GM23338 (cell line): ENCODE data around the gene ST3GAL4. TPM values are rescaled to one million over a fixed set of nuclear protein-coding genes. Genes with fewer than 3 reads are reported as not detected.

Experiments used
- ATAC-seq: fragments of 200-7000 bp; cut with Tn5 transposase; 3 replicates; pipeline ENCODE4 v1.9.1; 2020
- DNase-seq: peaks from one replicate; pipeline ENCODE4 v3.0.0-alpha.2; 2015; ENCODE audit warnings: low spot score
- H2AFZ ChIP-seq: fragments of 200-600 bp; sonication (generic); 2 replicates; pipeline ENCODE4 v1.8.0; 2016; ENCODE audit warnings: antibody characterized with exemption, mild to moderate bottlenecking, moderate library complexity
- H3F3A ChIP-seq: fragments of 200-600 bp; sonication (generic); replicated peaks from 2 replicates; pipeline ENCODE4 v1.8.0; 2017; ENCODE audit warnings: antibody characterized with exemption, mixed run types, low read depth
- H3K27ac ChIP-seq: fragments of 200-600 bp; sonication (generic); 2 replicates; pipeline ENCODE4 v1.6.1; 2016; ENCODE audit warnings: low read depth
- H3K27me3 ChIP-seq: fragments of 200-600 bp; sonication (generic); 2 replicates; pipeline ENCODE4 v1.8.0; 2016; ENCODE audit warnings: mild to moderate bottlenecking, mixed run types, moderate library complexity; ENCODE audit not compliant: insufficient read depth
- H3K36me3 ChIP-seq: fragments of 200-600 bp; sonication (generic); 2 replicates; pipeline ENCODE4 v1.8.0; 2016; ENCODE audit warnings: mild to moderate bottlenecking; ENCODE audit not compliant: insufficient read depth
- H3K4me1 ChIP-seq: fragments of 200-600 bp; sonication (generic); 2 replicates; pipeline ENCODE4 v1.8.0; 2016; ENCODE audit warnings: mild to moderate bottlenecking, moderate library complexity; ENCODE audit not compliant: insufficient read depth
- H3K4me2 ChIP-seq: fragments of 200-600 bp; sonication (generic); 2 replicates; pipeline ENCODE4 v1.7.1; 2017; ENCODE audit warnings: mixed run types
- H3K4me3 ChIP-seq: fragments of 200-600 bp; sonication (generic); 2 replicates; pipeline ENCODE4 v1.6.1; 2016; ENCODE audit warnings: mixed run types
- H3K79me2 ChIP-seq: fragments of 200-600 bp; sonication (generic); replicated peaks from 2 replicates; pipeline ENCODE4 v1.8.0; 2017; ENCODE audit warnings: mild to moderate bottlenecking; ENCODE audit not compliant: insufficient read depth
- H3K9me2 ChIP-seq: fragments of 200-600 bp; sonication (generic); 2 replicates; pipeline ENCODE4 v1.8.0; 2017; ENCODE audit not compliant: insufficient read depth
- H4K20me1 ChIP-seq: fragments of 200-600 bp; sonication (generic); replicated peaks from 2 replicates; pipeline ENCODE4 v1.8.0; 2017; ENCODE audit warnings: mild to moderate bottlenecking; ENCODE audit not compliant: insufficient read depth
- H3K27ac Mint-ChIP-seq: 2 replicates; pipeline ENCODE4 v1.8.0; 2020; ENCODE audit warnings: inconsistent platforms, mild to moderate bottlenecking, moderate library complexity, mixed read lengths
- H3K27me3 Mint-ChIP-seq: 3 replicates; pipeline ENCODE4 v1.8.0; 2022; ENCODE audit warnings: low read depth, mild to moderate bottlenecking, moderate library complexity, mixed read lengths, inconsistent platforms; ENCODE audit not compliant: insufficient read depth, poor library complexity
- H3K36me3 Mint-ChIP-seq: 3 replicates; pipeline ENCODE4 v1.8.0; 2021; ENCODE audit warnings: low read depth, mild to moderate bottlenecking, inconsistent platforms, moderate library complexity, mixed read lengths
- H3K4me1 Mint-ChIP-seq: 3 replicates; pipeline ENCODE4 v1.8.0; 2020; ENCODE audit warnings: mild to moderate bottlenecking, inconsistent platforms, mixed read lengths
- H3K4me3 Mint-ChIP-seq: 3 replicates; pipeline ENCODE4 v1.8.0; 2021; ENCODE audit warnings: moderate library complexity, mild to moderate bottlenecking, inconsistent platforms, mixed read lengths
- H3K9me3 Mint-ChIP-seq: 3 replicates; pipeline ENCODE4 v1.8.0; 2020; ENCODE audit warnings: moderate library complexity, mild to moderate bottlenecking, inconsistent platforms, mixed read lengths
- CREB1 ChIP-seq: fragments of 250-450 bp; sonication (Bioruptor Pico); IDR thresholded peaks from 2 replicates; pipeline ENCODE4 v1.5.0; 2020; ENCODE audit warnings: low read depth, mild to moderate bottlenecking, moderate library complexity
- CTCF ChIP-seq, 2 experiments: fragments of 200-600 bp in 1 of 2; sonication (generic) in 1 of 2; conservative IDR thresholded peaks; 2 replicates each; pipeline versions ENCODE4 v1.5.1 to v1.6.1; 2016 to 2017; ENCODE audit warnings: antibody characterized with exemption in 2 of 2, low read depth in 2 of 2, mild to moderate bottlenecking in 2 of 2, moderate library complexity in 1 of 2
- ETS1 ChIP-seq: IDR thresholded peaks from 2 replicates; pipeline ENCODE4 v1.6.1; 2016; ENCODE audit warnings: antibody characterized with exemption
- EZH2 ChIP-seq: fragments of 200-600 bp; sonication (generic); IDR thresholded peaks from one replicate; pipeline ENCODE4 v1.8.0; 2017; ENCODE audit warnings: antibody characterized with exemption, mild to moderate bottlenecking, low read depth; ENCODE audit not compliant: unreplicated experiment
- EZH2phosphoT487 ChIP-seq: fragments of 200-600 bp; sonication (generic); IDR thresholded peaks from one replicate; pipeline ENCODE4 v1.8.1; 2018; ENCODE audit warnings: antibody characterized with exemption; ENCODE audit not compliant: unreplicated experiment
- JUNB ChIP-seq: IDR thresholded peaks from one replicate; pipeline ENCODE4 v1.6.1; 2016; ENCODE audit warnings: antibody characterized with exemption; ENCODE audit not compliant: unreplicated experiment
- NANOG ChIP-seq: IDR thresholded peaks from 2 replicates; pipeline ENCODE4 v1.6.1; 2016; ENCODE audit warnings: antibody characterized with exemption, borderline replicate concordance
- POLR2AphosphoS5 ChIP-seq: IDR thresholded peaks from 2 replicates; pipeline ENCODE4 v1.6.1; 2016; ENCODE audit warnings: antibody characterized with exemption, low read depth
- REST ChIP-seq: IDR thresholded peaks from one replicate; pipeline ENCODE4 v1.6.1; 2018; ENCODE audit warnings: antibody characterized with exemption; ENCODE audit not compliant: unreplicated experiment
- STAT1 ChIP-seq: IDR thresholded peaks from one replicate; pipeline ENCODE4 v1.6.1; 2016; ENCODE audit warnings: antibody characterized with exemption; ENCODE audit not compliant: unreplicated experiment
- ZNF114 ChIP-seq: fragments of 250-450 bp; sonication (Bioruptor Pico); IDR thresholded peaks from 2 replicates; pipeline ENCODE4 v1.5.0; 2020; ENCODE audit warnings: mild to moderate bottlenecking, moderate library complexity
- ZNF331 ChIP-seq: fragments of 250-450 bp; sonication (Bioruptor Pico); IDR thresholded peaks from 2 replicates; pipeline ENCODE4 v1.5.0; 2020; ENCODE audit warnings: low read depth, mild to moderate bottlenecking, moderate library complexity
- ZNF462 ChIP-seq: fragments of 250-450 bp; sonication (Bioruptor Pico); IDR thresholded peaks from 2 replicates; pipeline ENCODE4 v1.5.0; 2020; ENCODE audit warnings: mild to moderate bottlenecking, moderate library complexity
- polyA plus RNA-seq: library from polyadenylated mRNA; unstranded; fragments of >200 nt; fragmentation: Nextera tagmentation; extraction: Ambion mirVana; gene quantifications from 2 replicates; pipeline ENCODE4 v1.2.1, GENCODE V29; 2016
- total RNA-seq: library from RNA; depleted of rRNA; stranded (reverse); fragments of >200 nt; shearing (Covaris generic); gene quantifications from 2 replicates; pipeline ENCODE4 v1.2.3, GENCODE V29; 2014

ST3GAL4 gene
- total and polyA plus RNA-seq, 2 experiments from 2014 or later, result 10.1 to 28.0 TPM

GRCh38 chr11:126333142-126333541 is 22.3 kb upstream of the ST3GAL4 start:
- H3K9me3 Mint-ChIP-seq, result no peaks in the 10 kb centered on the region
- Histone ChIP-seq H4K20me1 (no peaks in the 10 kb centered on the region), H3K27ac (no peak overlapping the region), H3K4me3 (no peak overlapping the region), H3K4me2 (no peak overlapping the region), H3K27me3 (no peaks in the 10 kb centered on the region), H3K4me1 (peaks cover 5% of the 10 kb centered on the region), H3K36me3 (no peaks in the 10 kb centered on the region), H2AFZ (no peak overlapping the region), H3F3A (no peaks in the 10 kb centered on the region), H3K79me2 (no peaks in the 10 kb centered on the region), H3K9me2 (no peaks in the 10 kb centered on the region)
- no peak for TF ChIP-seq JUNB
- no peak for TF ChIP-seq ZNF114
- no peak for TF ChIP-seq CTCF (conservative IDR thresholded peaks at IDR 0.05; ENCODE audit: low read depth in 2 of 2)
- no peak for TF ChIP-seq POLR2AphosphoS5
- TF ChIP-seq ZNF331, result no peak
- no peak for TF ChIP-seq ZNF462 (CRISPR knock-in tag)
- TF ChIP-seq CREB1 (CRISPR knock-in tag), result no peak
- no peak for TF ChIP-seq NANOG
- no peak for TF ChIP-seq STAT1
- TF ChIP-seq ETS1, result no peak
- TF ChIP-seq REST, result no peak
- no peak for TF ChIP-seq EZH2phosphoT487
- TF ChIP-seq EZH2, result no peak
- H3K27me3 Mint-ChIP-seq, result peaks cover 2% of the 10 kb centered on the region
- no peak overlapping the region for H3K4me3 Mint-ChIP-seq
- no peak for ATAC-seq
- DNase-seq, result no peak
- H3K36me3 Mint-ChIP-seq, result peaks cover 9% of the 10 kb centered on the region; the same call in 2 of the 3 replicates
- no peak overlapping the region for H3K27ac Mint-ChIP-seq
- peaks cover 22% of the 10 kb centered on the region for H3K4me1 Mint-ChIP-seq
